Measurements from ENCODE around the gene HCK.

DNA sequence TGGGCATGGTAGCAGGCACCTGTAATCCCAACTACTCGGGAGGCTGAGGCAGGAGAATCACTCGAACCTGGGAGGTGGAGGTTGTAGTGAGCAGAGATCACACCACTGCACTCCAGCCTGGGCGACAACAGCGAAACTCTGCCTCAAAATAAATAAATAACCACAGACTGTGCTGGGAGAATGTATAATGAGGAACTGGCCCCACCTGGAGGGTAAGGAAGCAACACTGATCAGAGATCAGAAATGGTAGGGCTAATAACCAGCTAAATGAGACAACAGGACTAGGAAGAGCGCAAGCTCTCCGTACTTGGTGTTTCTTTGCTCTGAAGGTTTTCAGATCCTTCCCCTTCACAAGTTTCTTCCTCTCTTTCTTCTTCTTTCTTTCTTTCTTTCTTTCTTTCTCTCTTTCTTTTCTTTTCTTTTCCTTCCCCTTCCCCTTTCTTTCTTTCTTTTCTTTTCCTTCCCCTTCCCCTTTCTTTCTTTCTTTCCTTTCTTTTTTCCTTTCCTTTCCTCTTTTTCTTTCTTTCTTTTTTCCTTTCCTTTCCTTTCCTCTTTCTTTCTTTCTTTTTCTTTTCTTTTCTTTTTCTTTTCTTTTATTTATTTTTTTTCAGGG is 27.3 kb upstream of the HCK start:
- TF ChIP-seq POLR2AphosphoS5 (IDR thresholded peaks at IDR 0.05; ENCODE audit: low read depth, low read length) (no peak), TAF1 (IDR thresholded peaks at IDR 0.05; ENCODE audit: borderline replicate concordance, insufficient read depth, low read length) (no peak)
- TF ChIP-seq, protein P1, sequence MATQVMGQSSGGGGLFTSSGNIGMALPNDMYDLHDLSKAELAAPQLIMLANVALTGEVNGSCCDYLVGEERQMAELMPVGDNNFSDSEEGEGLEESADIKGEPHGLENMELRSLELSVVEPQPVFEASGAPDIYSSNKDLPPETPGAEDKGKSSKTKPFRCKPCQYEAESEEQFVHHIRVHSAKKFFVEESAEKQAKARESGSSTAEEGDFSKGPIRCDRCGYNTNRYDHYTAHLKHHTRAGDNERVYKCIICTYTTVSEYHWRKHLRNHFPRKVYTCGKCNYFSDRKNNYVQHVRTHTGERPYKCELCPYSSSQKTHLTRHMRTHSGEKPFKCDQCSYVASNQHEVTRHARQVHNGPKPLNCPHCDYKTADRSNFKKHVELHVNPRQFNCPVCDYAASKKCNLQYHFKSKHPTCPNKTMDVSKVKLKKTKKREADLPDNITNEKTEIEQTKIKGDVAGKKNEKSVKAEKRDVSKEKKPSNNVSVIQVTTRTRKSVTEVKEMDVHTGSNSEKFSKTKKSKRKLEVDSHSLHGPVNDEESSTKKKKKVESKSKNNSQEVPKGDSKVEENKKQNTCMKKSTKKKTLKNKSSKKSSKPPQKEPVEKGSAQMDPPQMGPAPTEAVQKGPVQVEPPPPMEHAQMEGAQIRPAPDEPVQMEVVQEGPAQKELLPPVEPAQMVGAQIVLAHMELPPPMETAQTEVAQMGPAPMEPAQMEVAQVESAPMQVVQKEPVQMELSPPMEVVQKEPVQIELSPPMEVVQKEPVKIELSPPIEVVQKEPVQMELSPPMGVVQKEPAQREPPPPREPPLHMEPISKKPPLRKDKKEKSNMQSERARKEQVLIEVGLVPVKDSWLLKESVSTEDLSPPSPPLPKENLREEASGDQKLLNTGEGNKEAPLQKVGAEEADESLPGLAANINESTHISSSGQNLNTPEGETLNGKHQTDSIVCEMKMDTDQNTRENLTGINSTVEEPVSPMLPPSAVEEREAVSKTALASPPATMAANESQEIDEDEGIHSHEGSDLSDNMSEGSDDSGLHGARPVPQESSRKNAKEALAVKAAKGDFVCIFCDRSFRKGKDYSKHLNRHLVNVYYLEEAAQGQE (IDR thresholded peaks at IDR 0.05; ENCODE audit: insufficient read depth in 1 of 2, low read depth in 2 of 2, low read length in 2 of 2) = no peak

All from PFSK-1 (cell line).